Panc1 (cell line): ENCODE measurements around the gene RADIL. TPM values are rescaled to one million over a fixed set of nuclear protein-coding genes. Genes with fewer than 3 reads are reported as not detected.

Source experiments
- ATAC-seq: fragments of 200-7000 bp; cut with Tn5 transposase; 2 replicates; pipeline ENCODE4 v1.9.1; 2020; ENCODE audit warnings: mild to moderate bottlenecking, moderate library complexity
- BruUV-seq: library from RNA; stranded (reverse); fragments of 400-500 nt; replicated peaks from 2 replicates; lab custom pipeline; 2021; lab: Mats Ljungman, UMichigan
- CTCF ChIA-PET: fragments of 300-600 bp; sonication (Branson Sonifier 250); formaldehyde crosslinking; loops from one replicate; lab custom pipeline; 2022; ENCODE audit warnings: antibody characterized with exemption; lab: Charles Lee
- POLR2A ChIA-PET: fragments of 300-600 bp; sonication (Branson Sonifier 250); formaldehyde crosslinking; loops from one replicate; lab custom pipeline; 2022; ENCODE audit warnings: antibody characterized with exemption; lab: Charles Lee
- DNase-seq: peaks from one replicate; pipeline ENCODE4 v3.0.0-alpha.2; 2010; ENCODE audit warnings: low read depth, low spot score
- H3K27ac ChIP-seq: 2 replicates; pipeline ENCODE4 v1.5.1; 2011; ENCODE audit warnings: mild to moderate bottlenecking, low read length, inconsistent platforms
- H3K27me3 ChIP-seq: fragments of 200-500 bp; sonication (Bioruptor generic); 2 replicates; pipeline ENCODE4 v1.6.0; 2014; ENCODE audit warnings: low read length, inconsistent platforms; ENCODE audit not compliant: control insufficient read depth, insufficient read depth
- H3K36me3 ChIP-seq: fragments of 200-500 bp; sonication (Bioruptor generic); 2 replicates; pipeline ENCODE4 v1.5.1; 2014; ENCODE audit warnings: inconsistent platforms, mild to moderate bottlenecking, low read length, moderate library complexity; ENCODE audit not compliant: control insufficient read depth, insufficient read depth
- H3K4me1 ChIP-seq: 2 replicates; pipeline ENCODE4 v1.5.1; 2011; ENCODE audit warnings: inconsistent platforms, mild to moderate bottlenecking, low read length, moderate library complexity; ENCODE audit not compliant: control insufficient read depth, insufficient read depth
- H3K4me3 ChIP-seq, 2 experiments: 2 replicates each; pipeline ENCODE4 v1.5.1; 2011 to 2012; ENCODE audit warnings: low read depth in 2 of 2, low read length in 2 of 2, mild to moderate bottlenecking in 2 of 2, inconsistent platforms in 1 of 2, moderate library complexity in 1 of 2
- H3K9me3 ChIP-seq: fragments of 200-500 bp; sonication (Bioruptor generic); 2 replicates; pipeline ENCODE4 v1.5.1; 2014; ENCODE audit warnings: low read depth, mild to moderate bottlenecking, inconsistent platforms, low read length, moderate library complexity; ENCODE audit not compliant: control insufficient read depth, insufficient read depth
- CTCF ChIP-seq: fragments of 450-650 bp; IDR thresholded peaks from 2 replicates; pipeline ENCODE4 v1.5.1; 2017; ENCODE audit warnings: mild to moderate bottlenecking
- POLR2AphosphoS5 ChIP-seq: IDR thresholded peaks from 2 replicates; pipeline ENCODE4 v1.6.1; 2012; ENCODE audit warnings: mild to moderate bottlenecking, low read depth, low read length, moderate library complexity
- REST ChIP-seq, 2 experiments: IDR thresholded peaks; 2 replicates each; pipeline ENCODE4 v1.6.1; 2011 to 2012; ENCODE audit warnings: low read depth in 2 of 2, control low read depth in 1 of 2, low read length in 1 of 2, mild to moderate bottlenecking in 1 of 2, moderate library complexity in 1 of 2; ENCODE audit not compliant: insufficient read depth in 1 of 2
- SIN3A ChIP-seq: IDR thresholded peaks from 2 replicates; pipeline ENCODE4 v1.6.1; 2012; ENCODE audit warnings: low read depth, mild to moderate bottlenecking, low read length, moderate library complexity, borderline replicate concordance; ENCODE audit not compliant: insufficient read depth
- TCF7L2 ChIP-seq: IDR thresholded peaks from 2 replicates; pipeline ENCODE4 v1.6.1; 2011; ENCODE audit warnings: mild to moderate bottlenecking, low read depth, low read length, inconsistent platforms
- in situ Hi-C: cut with HindIII; loops from 2 replicates; pipeline ENCODE4 v1.10.0; 2016; ENCODE audit warnings: low sequenced_read_pairs, low pct_unique_long_range_greater_than_20kb
- intact Hi-C: fragments of 100-400 bp; cut with micrococcal nuclease; formaldehyde crosslinking; loops from one replicate; pipeline ENCODE4 v1.10.0; 2022; ENCODE audit not compliant: unreplicated experiment
- total RNA-seq: library from RNA; stranded (reverse); gene quantifications from one replicate; pipeline ENCODE4 v1.2.1, GENCODE V29; 2021; ENCODE audit not compliant: unreplicated experiment

The RADIL gene
- total RNA-seq, 1 experiment from 2014 or later, result 1.3 TPM

- H3K27ac ChIP-seq, result no peak overlapping the region
- no peaks in the 10 kb centered on the region for H3K36me3 ChIP-seq
- H3K9me3 ChIP-seq, result no peaks in the 10 kb centered on the region
- intact Hi-C loops (no loop called here), in situ Hi-C loops (no loop called here)
- peaks cover 11% of the 10 kb centered on the region for H3K4me1 ChIP-seq
- BruUV-seq, result no TSS peak
- ChIA-PET CTCF (no interaction called here), POLR2A (no interaction called here)
- H3K4me3 ChIP-seq, result no peak overlapping the region
- H3K27me3 ChIP-seq, result peaks cover 2% of the 10 kb centered on the region; the same call in 1 of the 2 replicates
- ATAC-seq (no peak), DNase-seq (no peak)
- TF ChIP-seq CTCF (no peak), SIN3A (no peak), POLR2AphosphoS5 (no peak), REST (IDR thresholded peaks at IDR 0.05; ENCODE audit: insufficient read depth in 1 of 2, low read depth in 2 of 2, low read length in 1 of 2) (no peak), TCF7L2 (no peak)
Measured at GRCh38 chr7:4809666-4810065, 73.8 kb downstream of the RADIL start.

GRCh38 chr7:4809091-4809591 is 74.4 kb downstream of the RADIL start:
- in situ Hi-C loops (no loop called here), intact Hi-C loops (no loop called here)
- no peak overlapping the region for H3K27ac ChIP-seq
- H3K4me1 ChIP-seq, result peaks cover 13% of the 10 kb centered on the region
- H3K4me3 ChIP-seq, result no peak overlapping the region
- BruUV-seq, result no TSS peak
- TF ChIP-seq SIN3A, result no peak
- no peak for TF ChIP-seq TCF7L2
- ChIA-PET CTCF (no interaction called here), POLR2A (no interaction called here)
- no peaks in the 10 kb centered on the region for H3K36me3 ChIP-seq
- peaks cover under 1% of the 10 kb centered on the region; the same call in 1 of the 2 replicates for H3K27me3 ChIP-seq
- H3K9me3 ChIP-seq, result no peaks in the 10 kb centered on the region
- ATAC-seq, result no peak
- no peak for DNase-seq

GRCh38 chr7:4808565-4808964 is 75.0 kb downstream of the RADIL start:
- intact Hi-C loops, result no loop called here
- TF ChIP-seq POLR2AphosphoS5 (no peak), SIN3A (no peak), REST (IDR thresholded peaks at IDR 0.05; ENCODE audit: insufficient read depth in 1 of 2, low read depth in 2 of 2, low read length in 1 of 2) (no peak), TCF7L2 (no peak), CTCF (no peak)
- in situ Hi-C loops, result no loop called here
- no peaks in the 10 kb centered on the region for H3K9me3 ChIP-seq
- CTCF ChIA-PET, result no interaction called here
- DNase-seq (no peak), ATAC-seq (no peak)
- POLR2A ChIA-PET, result interaction anchor here (0.6 kb wide), 1 partner anchor 240 kb away, joined by 20 read pairs; no protein-coding TSS in a partner anchor
- no TSS peak for BruUV-seq
- H3K4me3 ChIP-seq, result no peak overlapping the region
- H3K27me3 ChIP-seq, result no peaks in the 10 kb centered on the region
- no peak overlapping the region for H3K27ac ChIP-seq
- H3K36me3 ChIP-seq, result no peaks in the 10 kb centered on the region
- H3K4me1 ChIP-seq, result peaks cover 18% of the 10 kb centered on the region
